ENCODE results near the gene EFCAB7. TPM values are rescaled to one million over a fixed set of nuclear protein-coding genes. Genes with fewer than 3 reads are reported as not detected.
A peak's percentile ranks its signal among the peaks of the same experiment; 100 is the strongest.

The EFCAB7 gene
- total and polyA plus RNA-seq, 2 of the 13 experiments (the other 11 are each of a cell fraction or from before 2014, with no cell fraction given): 1.7 to 5.4 TPM

DNA sequence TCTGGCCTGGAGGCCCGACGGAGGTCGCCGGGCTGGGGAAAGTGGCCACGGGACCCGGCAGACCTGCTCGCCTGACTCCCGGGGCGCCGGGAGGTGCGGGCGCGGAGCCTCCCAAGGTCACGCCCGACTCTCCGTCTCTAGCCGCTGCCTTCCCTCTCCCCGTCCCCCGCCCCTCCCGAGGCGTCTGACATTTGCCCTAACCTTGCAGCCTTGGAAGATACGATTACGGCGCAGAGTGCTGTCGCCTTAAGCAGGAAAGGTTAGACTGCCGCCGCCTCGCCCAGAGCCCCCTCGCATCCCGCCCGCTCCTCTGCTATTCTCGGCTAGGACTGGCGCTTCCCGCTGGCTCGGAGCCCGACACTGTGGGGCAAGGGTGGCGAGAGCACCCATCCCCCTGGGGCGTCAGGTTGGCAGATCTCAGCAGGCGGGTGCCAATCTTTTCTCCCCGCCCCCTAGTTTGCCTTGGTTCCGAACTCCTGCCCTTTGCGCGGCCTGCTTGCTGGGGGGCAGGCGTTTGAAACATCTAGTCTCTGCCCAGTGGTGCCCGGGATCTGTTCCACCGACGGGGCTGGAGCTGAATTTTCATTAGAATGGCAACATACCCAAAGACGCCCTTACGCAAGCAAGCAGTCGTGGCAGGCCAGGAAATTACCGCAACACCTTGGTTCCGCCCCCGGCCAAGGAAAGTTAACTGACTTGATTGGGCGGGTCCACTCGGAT lies 70.7 kb downstream of the EFCAB7 start (continued):
- TF ChIP-seq THYN1 (CRISPR knock-in tag; IDR thresholded peaks at IDR 0.05; ENCODE audit: borderline replicate concordance, low read depth) (no peak), CEBPB (IDR thresholded peaks at IDR 0.05; ENCODE audit: borderline replicate concordance, low read depth, low read length) (peak; percentile 30; the same call in 1 of the 2 replicates), MEIS1 (CRISPR knock-in tag; IDR thresholded peaks at IDR 0.05; ENCODE audit: borderline replicate concordance) (0 out of 2 replicates have a peak, but pooled peaks have one; percentile 27), ZNF724P (CRISPR knock-in tag; IDR thresholded peaks at IDR 0.05; ENCODE audit: borderline replicate concordance) (no peak), ZBTB38 (CRISPR knock-in tag; IDR thresholded peaks at IDR 0.05) (peak; percentile 28; the same call in 1 of the 2 replicates), YEATS4 (CRISPR knock-in tag; IDR thresholded peaks at IDR 0.05; ENCODE audit: borderline replicate concordance) (peak; percentile 11; the same call in 1 of the 2 replicates), ZNF672 (CRISPR knock-in tag; IDR thresholded peaks at IDR 0.05) (no peak), BRCA1 (CRISPR knock-in tag; IDR thresholded peaks at IDR 0.05) (no peak), RNF2 (conservative IDR thresholded peaks at IDR 0.05; ENCODE audit: low read depth) (no peak), YEATS2 (CRISPR knock-in tag; IDR thresholded peaks at IDR 0.05; ENCODE audit: borderline replicate concordance) (no peak), ZNF282 (IDR thresholded peaks at IDR 0.05; ENCODE audit: partially characterized antibody) (no peak), HOXD1 (CRISPR knock-in tag; IDR thresholded peaks at IDR 0.05) (no peak), KDM5B (CRISPR knock-in tag; IDR thresholded peaks at IDR 0.05; ENCODE audit: borderline replicate concordance) (no peak), JUND (CRISPR knock-in tag; IDR thresholded peaks at IDR 0.05) (no peak), ZNF709 (CRISPR knock-in tag; IDR thresholded peaks at IDR 0.05) (peak; percentile 24; the same call in 1 of the 2 replicates), ZNF207 (IDR thresholded peaks at IDR 0.05; ENCODE audit: borderline replicate concordance) (no peak), RBM39 (IDR thresholded peaks at IDR 0.05; ENCODE audit: low read depth, low read length, poor library complexity, severe bottlenecking) (no peak), TCF7 (IDR thresholded peaks at IDR 0.05; ENCODE audit: low read depth) (no peak), GATAD1 (CRISPR knock-in tag; IDR thresholded peaks at IDR 0.05) (no peak), ZSCAN31 (CRISPR knock-in tag; IDR thresholded peaks at IDR 0.05; ENCODE audit: low read depth) (no peak; the same call in 1 of the 2 replicates)
- TF ChIP-seq, protein P1, sequence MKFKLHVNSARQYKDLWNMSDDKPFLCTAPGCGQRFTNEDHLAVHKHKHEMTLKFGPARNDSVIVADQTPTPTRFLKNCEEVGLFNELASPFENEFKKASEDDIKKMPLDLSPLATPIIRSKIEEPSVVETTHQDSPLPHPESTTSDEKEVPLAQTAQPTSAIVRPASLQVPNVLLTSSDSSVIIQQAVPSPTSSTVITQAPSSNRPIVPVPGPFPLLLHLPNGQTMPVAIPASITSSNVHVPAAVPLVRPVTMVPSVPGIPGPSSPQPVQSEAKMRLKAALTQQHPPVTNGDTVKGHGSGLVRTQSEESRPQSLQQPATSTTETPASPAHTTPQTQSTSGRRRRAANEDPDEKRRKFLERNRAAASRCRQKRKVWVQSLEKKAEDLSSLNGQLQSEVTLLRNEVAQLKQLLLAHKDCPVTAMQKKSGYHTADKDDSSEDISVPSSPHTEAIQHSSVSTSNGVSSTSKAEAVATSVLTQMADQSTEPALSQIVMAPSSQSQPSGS (CRISPR knock-in tag; IDR thresholded peaks at IDR 0.05): no peak
- TF ChIP-seq, protein P2, sequence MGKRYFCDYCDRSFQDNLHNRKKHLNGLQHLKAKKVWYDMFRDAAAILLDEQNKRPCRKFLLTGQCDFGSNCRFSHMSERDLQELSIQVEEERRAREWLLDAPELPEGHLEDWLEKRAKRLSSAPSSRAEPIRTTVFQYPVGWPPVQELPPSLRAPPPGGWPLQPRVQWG (CRISPR knock-in tag; IDR thresholded peaks at IDR 0.05; ENCODE audit: borderline replicate concordance, low read depth): no peak
- TF ChIP-seq, protein P3, sequence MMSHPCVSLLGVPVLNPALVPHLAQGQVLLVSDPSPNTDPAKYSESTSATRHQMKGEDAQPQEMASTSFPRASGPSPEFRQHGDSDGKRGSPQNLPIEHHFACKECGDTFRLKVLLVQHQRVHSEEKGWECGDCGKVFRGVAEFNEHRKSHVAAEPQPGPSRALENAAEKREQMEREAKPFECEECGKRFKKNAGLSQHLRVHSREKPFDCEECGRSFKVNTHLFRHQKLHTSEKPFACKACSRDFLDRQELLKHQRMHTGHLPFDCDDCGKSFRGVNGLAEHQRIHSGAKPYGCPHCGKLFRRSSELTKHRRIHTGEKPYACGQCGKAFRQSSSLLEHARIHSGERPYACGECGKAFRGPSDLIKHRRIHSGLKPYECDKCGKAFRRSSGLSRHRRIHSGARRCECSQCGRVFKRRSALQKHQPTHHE (CRISPR knock-in tag; IDR thresholded peaks at IDR 0.05; ENCODE audit: borderline replicate concordance): no peak; the same call in 1 of the 2 replicates
- TF ChIP-seq, protein P4, sequence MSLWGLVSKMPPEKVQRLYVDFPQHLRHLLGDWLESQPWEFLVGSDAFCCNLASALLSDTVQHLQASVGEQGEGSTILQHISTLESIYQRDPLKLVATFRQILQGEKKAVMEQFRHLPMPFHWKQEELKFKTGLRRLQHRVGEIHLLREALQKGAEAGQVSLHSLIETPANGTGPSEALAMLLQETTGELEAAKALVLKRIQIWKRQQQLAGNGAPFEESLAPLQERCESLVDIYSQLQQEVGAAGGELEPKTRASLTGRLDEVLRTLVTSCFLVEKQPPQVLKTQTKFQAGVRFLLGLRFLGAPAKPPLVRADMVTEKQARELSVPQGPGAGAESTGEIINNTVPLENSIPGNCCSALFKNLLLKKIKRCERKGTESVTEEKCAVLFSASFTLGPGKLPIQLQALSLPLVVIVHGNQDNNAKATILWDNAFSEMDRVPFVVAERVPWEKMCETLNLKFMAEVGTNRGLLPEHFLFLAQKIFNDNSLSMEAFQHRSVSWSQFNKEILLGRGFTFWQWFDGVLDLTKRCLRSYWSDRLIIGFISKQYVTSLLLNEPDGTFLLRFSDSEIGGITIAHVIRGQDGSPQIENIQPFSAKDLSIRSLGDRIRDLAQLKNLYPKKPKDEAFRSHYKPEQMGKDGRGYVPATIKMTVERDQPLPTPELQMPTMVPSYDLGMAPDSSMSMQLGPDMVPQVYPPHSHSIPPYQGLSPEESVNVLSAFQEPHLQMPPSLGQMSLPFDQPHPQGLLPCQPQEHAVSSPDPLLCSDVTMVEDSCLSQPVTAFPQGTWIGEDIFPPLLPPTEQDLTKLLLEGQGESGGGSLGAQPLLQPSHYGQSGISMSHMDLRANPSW (CRISPR knock-in tag; IDR thresholded peaks at IDR 0.05; ENCODE audit: borderline replicate concordance): no peak
